Right ventricle myocardium superior (tissue), 1 donor: ENCODE measurements around the gene SMARCA2. TPM values are rescaled to one million over a fixed set of nuclear protein-coding genes. Genes with fewer than 3 reads are reported as not detected.

Source experiments
- ATAC-seq: fragments of 200-7000 bp; cut with Tn5 transposase; one replicate; pipeline ENCODE4 v1.9.1; 2020; ENCODE audit warnings: mild to moderate bottlenecking; ENCODE audit not compliant: poor library complexity
- DNase-seq: peaks from one replicate; pipeline ENCODE4 v3.0.0-alpha.2; 2020
- intact Hi-C: fragments of 100-400 bp; cut with DNase I; formaldehyde crosslinking; loops from one replicate; pipeline ENCODE4 v1.11.2; 2022
- total RNA-seq: library from RNA; stranded (reverse); fragmentation: NEBNext Ultra II Directional; extraction: Animal tissue kit (Norgen Biotek cat#: 25700); gene quantifications from one replicate; pipeline ENCODE4 v1.2.1, GENCODE V29; 2021
- donor health status: DM: no; HTN: yes; CAD: no; lungs with severe emphysema.

The SMARCA2 gene
- total RNA-seq, 1 donor from 2014 or later: 101 TPM

DNA sequence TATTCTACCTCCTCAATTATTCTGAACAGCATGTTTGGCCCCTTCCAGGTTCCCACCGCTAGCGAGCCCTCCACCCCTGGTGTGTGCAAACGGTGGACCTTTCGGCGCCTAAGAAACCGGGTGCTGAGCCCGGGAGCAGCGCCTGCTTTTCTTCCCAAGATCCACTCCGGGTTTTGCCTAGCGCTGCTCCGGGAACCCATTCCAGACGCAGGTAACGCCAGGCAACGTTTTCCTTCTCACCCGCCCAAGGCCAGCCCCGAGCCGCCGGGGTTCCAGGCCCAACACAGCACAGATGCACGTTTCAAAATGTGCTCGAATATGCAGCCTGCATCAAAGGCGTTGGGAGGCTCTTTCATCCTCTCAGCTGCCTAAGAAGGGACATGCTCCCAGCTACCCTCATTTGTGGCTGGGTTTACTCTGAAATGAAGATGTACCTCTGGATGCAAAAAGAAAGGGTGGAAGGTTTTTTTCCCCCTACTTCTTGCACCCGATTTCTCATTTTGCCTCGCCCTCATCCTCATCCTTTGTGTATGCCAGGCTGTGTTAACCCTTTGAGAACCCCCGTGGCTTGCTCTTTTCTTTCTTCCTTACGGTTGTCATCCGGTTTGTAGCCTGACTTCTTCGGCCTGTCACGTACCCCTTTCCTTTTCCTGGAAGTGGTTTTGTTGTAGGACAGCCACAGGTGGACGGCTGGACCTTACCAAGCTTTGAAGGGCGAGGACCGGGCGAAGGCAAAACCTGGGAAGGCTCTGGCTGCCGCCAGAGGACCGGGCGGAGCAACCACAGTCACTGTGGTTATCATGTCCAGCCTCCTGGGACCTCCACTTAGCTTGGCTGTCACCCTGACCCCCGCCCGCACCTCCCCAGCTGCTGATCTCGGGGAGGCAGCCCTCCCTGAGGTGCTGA, 226.9 kb downstream of the SMARCA2 start:
- DNase-seq: peak; percentile 87
- peak; percentile 97 for ATAC-seq
- intact Hi-C loops: loop anchor here (5.0 kb wide), 1 partner anchor 255 kb away; no protein-coding TSS in a partner anchor

DNA sequence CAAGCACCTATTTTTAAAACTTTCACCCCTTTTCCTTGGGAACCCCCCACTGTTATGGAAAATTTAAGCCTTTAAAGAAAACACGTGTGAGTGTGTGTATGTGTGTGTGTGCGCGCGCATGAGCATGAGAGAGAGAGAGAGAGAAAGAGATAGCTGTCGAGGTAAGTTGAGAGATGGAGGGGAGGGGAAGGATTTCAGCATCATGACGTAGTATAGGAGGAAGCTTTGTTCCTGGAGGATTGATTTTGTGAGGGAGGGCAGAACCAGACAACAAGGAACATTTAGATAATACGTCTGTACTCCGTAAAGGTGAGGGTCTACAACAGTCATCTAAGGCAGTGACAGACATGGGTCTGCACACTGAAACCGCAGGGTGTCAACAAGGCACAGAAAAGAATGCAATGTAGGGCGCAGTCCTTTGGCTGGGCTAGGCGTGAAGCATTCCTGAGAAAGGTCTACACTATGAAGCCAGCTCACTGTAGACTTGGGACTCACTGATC, 227.7 kb downstream of the SMARCA2 start:
- DNase-seq (no peak), ATAC-seq (no peak)
- intact Hi-C loops: loop anchor here (5.0 kb wide), 1 partner anchor 254 kb away; no protein-coding TSS in a partner anchor
